Measurements from ENCODE around the gene PRKG1. TPM values are rescaled to one million over a fixed set of nuclear protein-coding genes. Genes with fewer than 3 reads are reported as not detected.

PRKG1 gene
- total RNA-seq, 1 experiment from 2014 or later: 10.4 TPM

- WGBS (ENCODE audit: extremely low coverage, insufficient read length, low lambda C conversion rate): no CpG with 5 or more reads among the region's 3 CpGs
- H3K9me3 ChIP-seq (ENCODE audit: control insufficient read depth, low read depth, low read length): no peaks in the 10 kb centered on the region
- H3K27me3 ChIP-seq (ENCODE audit: insufficient read depth, low read length): no peaks in the 10 kb centered on the region
- no peak overlapping the region for H4K5ac ChIP-seq (ENCODE audit: insufficient read length, low read depth, low read length)
- no peak overlapping the region for H3K4ac ChIP-seq (ENCODE audit: low read depth, low read length)
- H3K23me2 ChIP-seq (ENCODE audit: insufficient read length, low read depth, low read length, poor library complexity, severe bottlenecking): no peaks in the 10 kb centered on the region
- H2AFZ ChIP-seq (ENCODE audit: low read length): no peak overlapping the region
- H2BK15ac ChIP-seq (ENCODE audit: low read depth, low read length): no peak overlapping the region
- DNase-seq: no peak
- no peak overlapping the region for H3K4me2 ChIP-seq (ENCODE audit: insufficient read depth, insufficient read length, low read length)
- no peak overlapping the region for H2BK120ac ChIP-seq (ENCODE audit: low read depth, low read length, poor library complexity, severe bottlenecking)
- H4K91ac ChIP-seq (ENCODE audit: insufficient read length, low read depth, low read length): no peak overlapping the region
- Mint-ChIP-seq H3K4me1 (peaks cover 0 to 5% of the 10 kb centered on the region in 2 experiments; a peak in 1 of 4 replicates), H3K9me3 (peaks cover 0 to 2% of the 10 kb centered on the region in 2 experiments; a peak in 1 of 5 replicates), H3K27me3 (ENCODE audit: low read depth) (no peaks in the 10 kb centered on the region), H3K4me3 (no peak overlapping the region), H3K27ac (no peak overlapping the region), H3K36me3 (ENCODE audit: insufficient read depth in 1 of 3, low read depth in 3 of 3) (peaks cover 0 to 4% (median 4%) of the 10 kb centered on the region in 3 experiments; a peak in 2 of 7 replicates)
- no peaks in the 10 kb centered on the region for H4K20me1 ChIP-seq (ENCODE audit: control insufficient read depth, insufficient read depth, insufficient read length)
- H4K8ac ChIP-seq (replicated peaks; ENCODE audit: insufficient read length, low read depth, low read length): no peak overlapping the region
- H3K18ac ChIP-seq (ENCODE audit: insufficient read length, low read depth, low read length): no peak overlapping the region
- H3K79me1 ChIP-seq (ENCODE audit: insufficient read depth, low read depth, low read length, poor library complexity, severe bottlenecking): no peaks in the 10 kb centered on the region
- no peak overlapping the region for H3K56ac ChIP-seq (ENCODE audit: insufficient read length, low read depth, low read length)
- no peak overlapping the region for H2AK5ac ChIP-seq (ENCODE audit: insufficient read length, low read length)
- TF ChIP-seq CTCF (conservative IDR thresholded peaks at IDR 0.05): no peak
- no peak overlapping the region for H2BK20ac ChIP-seq (ENCODE audit: low read depth, low read length, poor library complexity, severe bottlenecking)
- H3T11ph ChIP-seq (ENCODE audit: low read length): no peak overlapping the region
- H3K27ac ChIP-seq (ENCODE audit: insufficient read length, low read depth, low read length): no peak overlapping the region
- no peaks in the 10 kb centered on the region for H3K4me1 ChIP-seq (ENCODE audit: insufficient read depth, low read length)
- no peak overlapping the region for H3K23ac ChIP-seq (ENCODE audit: insufficient read length, low read depth, low read length)
- no peak overlapping the region for H2BK12ac ChIP-seq (ENCODE audit: insufficient read length, low read depth, low read length)
- no peak overlapping the region for H2BK5ac ChIP-seq (ENCODE audit: insufficient read length, low read length)
- H3K14ac ChIP-seq (ENCODE audit: insufficient read depth, low read length): no peak overlapping the region
- no peak overlapping the region for H3K9ac ChIP-seq (ENCODE audit: extremely low read depth, insufficient read length, low read length)
- H3K79me2 ChIP-seq (ENCODE audit: insufficient read depth, low read length): no peaks in the 10 kb centered on the region
Observed at GRCh38 chr10:52197098-52197497, 1122.8 kb downstream of the PRKG1 start.

Data from H9 (cell line).